GM12878 (cell line): ENCODE data around the gene NEGR1. TPM values are rescaled to one million over a fixed set of nuclear protein-coding genes. Genes with fewer than 3 reads are reported as not detected.

Experiments used
- ATAC-seq: fragments of 200-7000 bp; cut with Tn5 transposase; 3 replicates; pipeline ENCODE4 v1.9.1; 2020; ENCODE audit warnings: mild to moderate bottlenecking, moderate library complexity
- BruUV-seq: library from RNA; stranded (reverse); fragments of 400-500 nt; replicated peaks from 2 replicates; lab custom pipeline; 2021; lab: Mats Ljungman, UMichigan
- CTCF ChIA-PET: fragments of 300-600 bp; sonication (Branson Sonifier 250); formaldehyde crosslinking; extraction: SDS; loops from one replicate; lab custom pipeline; 2021; ENCODE audit warnings: inconsistent platforms; lab: Yijun Ruan, JAX
- POLR2A ChIA-PET: fragments of 350-600 bp; formaldehyde crosslinking; extraction: SDS; loops from one replicate; lab custom pipeline; 2021; ENCODE audit warnings: inconsistent platforms; lab: Charles Lee
- RAD21 ChIA-PET: fragments of 300-600 bp; sonication (Branson Sonifier 250); formaldehyde crosslinking; loops from one replicate; lab custom pipeline; 2023; ENCODE audit warnings: antibody characterized with exemption; ENCODE audit not compliant: unreplicated experiment; lab: Charles Lee
- SMC1A ChIA-PET: fragments of 300-600 bp; sonication (Branson Sonifier 250); formaldehyde crosslinking; loops from one replicate; lab custom pipeline; 2023; ENCODE audit not compliant: unreplicated experiment, uncharacterized antibody; lab: Charles Lee
- DNase-seq: peaks from one replicate; pipeline ENCODE4 v3.0.0-alpha.2; 2011; ENCODE audit warnings: low read depth, low spot score
- FAIRE-seq: peaks from 3 replicates; lab custom pipeline; 2011; peaks lifted over from hg19 to GRCh38; lab: Jason Lieb, UNC
- H2AFZ ChIP-seq: 2 replicates; pipeline ENCODE4 v1.6.0; 2011; ENCODE audit warnings: low read depth, low read length, control low read depth; ENCODE audit not compliant: control insufficient read depth
- H3K27ac ChIP-seq: 2 replicates; pipeline ENCODE4 v1.5.1; 2011; ENCODE audit warnings: control low read depth; ENCODE audit not compliant: control insufficient read depth, insufficient read depth
- H3K27me3 ChIP-seq, 2 experiments: replicated peaks in 1 of 2; 2 replicates each; pipeline versions ENCODE4 v1.6.0 to v1.6.1; 2011; ENCODE audit warnings: low read length in 1 of 2; ENCODE audit not compliant: control insufficient read depth in 2 of 2, insufficient read depth in 2 of 2
- H3K36me3 ChIP-seq, 2 experiments: 2 replicates each; pipeline ENCODE4 v1.5.1; 2011; ENCODE audit warnings: low read length in 1 of 2; ENCODE audit not compliant: control insufficient read depth in 2 of 2, insufficient read depth in 2 of 2
- H3K4me1 ChIP-seq: 2 replicates; pipeline ENCODE4 v1.6.1; 2011; ENCODE audit warnings: mild to moderate bottlenecking, low read length, moderate library complexity, mixed read lengths; ENCODE audit not compliant: control insufficient read depth, insufficient read depth
- H3K4me2 ChIP-seq: 2 replicates; pipeline ENCODE4 v1.6.0; 2011; ENCODE audit warnings: control low read depth; ENCODE audit not compliant: control insufficient read depth, insufficient read depth
- H3K4me3 ChIP-seq: fragments of 200-600 bp; sonication (generic); 2 replicates; pipeline ENCODE4 v1.5.1; 2016
- H3K79me2 ChIP-seq: 2 replicates; pipeline ENCODE4 v1.6.0; 2011; ENCODE audit warnings: low read length; ENCODE audit not compliant: control insufficient read depth, insufficient read depth
- H3K9ac ChIP-seq: 2 replicates; pipeline ENCODE4 v1.8.0; 2011; ENCODE audit warnings: low read length, control low read depth, mixed read lengths; ENCODE audit not compliant: control insufficient read depth, insufficient read depth
- H3K9me3 ChIP-seq: replicated peaks from 3 replicates; pipeline ENCODE4 v1.5.1; 2011; ENCODE audit warnings: mild to moderate bottlenecking, low read length; ENCODE audit not compliant: control insufficient read depth, insufficient read depth
- H4K20me1 ChIP-seq: 2 replicates; pipeline ENCODE4 v1.6.0; 2011; ENCODE audit not compliant: control insufficient read depth, insufficient read depth
- MTA2 ChIP-seq: fragments of 450-650 bp; IDR thresholded peaks from 2 replicates; pipeline ENCODE4 v1.6.1; 2016; ENCODE audit warnings: low read depth, mild to moderate bottlenecking, moderate library complexity
- RAD21 ChIP-seq: IDR thresholded peaks from 2 replicates; pipeline ENCODE4 v1.6.1; 2011; ENCODE audit warnings: mild to moderate bottlenecking, low read depth, low read length, moderate library complexity; ENCODE audit not compliant: insufficient read depth
- SMC3 ChIP-seq: IDR thresholded peaks from 2 replicates; pipeline ENCODE4 v1.6.1; 2011; ENCODE audit warnings: low read length, improper control_type of control experiment, borderline replicate concordance
- WRNIP1 ChIP-seq: IDR thresholded peaks from 2 replicates; pipeline ENCODE4 v1.6.1; 2011; ENCODE audit warnings: low read depth, low read length, improper control_type of control experiment, borderline replicate concordance
- WGBS: methylation state at CpG from one replicate; pipeline ENCODE4 v1.1.6; 2016; ENCODE audit warnings: low lambda C conversion rate; ENCODE audit not compliant: insufficient replicate concordance, insufficient coverage; ENCODE audit errors: missing lambda C conversion rate; 5-methylcytosine and 5-hydroxymethylcytosine counted together
- in situ Hi-C: fragments of 300-500 bp; cut with MboI; formaldehyde crosslinking; loops from 9 replicates; pipeline ENCODE4 v1.14.3; 2018; ENCODE audit warnings: mixed read lengths
- intact Hi-C: fragments of 100-400 bp; cut with micrococcal nuclease; formaldehyde crosslinking; loops from one replicate; pipeline ENCODE4 v1.14.2; 2022; ENCODE audit not compliant: unreplicated experiment
- polyA plus RNA-seq, 11 experiments: library from polyadenylated mRNA; depleted of rRNA in 4 of 11; unstranded in 6 of 11; stranded (reverse) in 5 of 11; fragments of >200 nt; fragmentation: Nextera tagmentation in 4 of 11; fragmentation: Illumina TruSeq in 1 of 11; extraction: Ambion mirVana in 4 of 11; extraction: Trizol in 1 of 11; gene quantifications; 1 replicate in 1 of 11; 2 replicates in 10 of 11; pipeline versions ENCODE4 v1.2.1 to v1.2.3, GENCODE V29; 2011 to 2016; ENCODE audit warnings: inconsistent platforms in 2 of 11, missing spikeins in 2 of 11, low read depth in 1 of 11
- total RNA-seq, 4 experiments: library from RNA; depleted of rRNA in 3 of 4; stranded (reverse); fragments of >200 nt in 3 of 4; fragmentation: Illumina TruSeq in 1 of 4; extraction: Trizol in 1 of 4; gene quantifications; 2 replicates each; pipeline versions ENCODE4 v1.2.1 to v1.2.3, GENCODE V29; 2013 to 2021
- TF ChIP-seq, protein P1 (sequence below), 3 experiments: IDR thresholded peaks in 2 of 3; conservative IDR thresholded peaks in 1 of 3; 2 replicates each; pipeline ENCODE4 v1.5.1; 2011; ENCODE audit warnings: low read depth in 3 of 3, low read length in 3 of 3, mild to moderate bottlenecking in 3 of 3, control low read depth in 2 of 3, moderate library complexity in 2 of 3, inconsistent platforms in 1 of 3, mixed read lengths in 1 of 3; ENCODE audit not compliant: control insufficient read depth in 2 of 3, insufficient read depth in 1 of 3; ENCODE audit errors: extremely low read depth in 1 of 3

NEGR1 gene
- total and polyA plus RNA-seq, 10 of the 15 experiments (the other 5 are each of a cell fraction or from before 2014, with no cell fraction given), result under 0.01 to 0.03 (median 0.01) TPM; not detected in 7

GRCh38 chr1:72050551-72050950 is 231.8 kb downstream of the NEGR1 start:
- in situ Hi-C loops, result no loop called here
- Histone ChIP-seq H3K9me3 (no peaks in the 10 kb centered on the region), H3K4me3 (no peak overlapping the region), H3K4me1 (no peaks in the 10 kb centered on the region), H3K9ac (no peak overlapping the region), H3K27me3 (no peaks in the 10 kb centered on the region), H2AFZ (no peak overlapping the region), H4K20me1 (no peaks in the 10 kb centered on the region), H3K4me2 (no peak overlapping the region), H3K27ac (no peak overlapping the region), H3K79me2 (no peaks in the 10 kb centered on the region), H3K36me3 (no peaks in the 10 kb centered on the region)
- no peak for FAIRE-seq
- TF ChIP-seq WRNIP1, result no peak
- ChIA-PET POLR2A (no interaction called here), SMC1A (no interaction called here), CTCF (interaction anchor here (1.7 kb wide), 1 partner anchor 13 kb away, joined by 5 read pairs; no protein-coding TSS in a partner anchor), RAD21 (no interaction called here)
- no peak for DNase-seq
- ATAC-seq, result no peak
- BruUV-seq, result no TSS peak
- intact Hi-C loops, result no loop called here

DNA sequence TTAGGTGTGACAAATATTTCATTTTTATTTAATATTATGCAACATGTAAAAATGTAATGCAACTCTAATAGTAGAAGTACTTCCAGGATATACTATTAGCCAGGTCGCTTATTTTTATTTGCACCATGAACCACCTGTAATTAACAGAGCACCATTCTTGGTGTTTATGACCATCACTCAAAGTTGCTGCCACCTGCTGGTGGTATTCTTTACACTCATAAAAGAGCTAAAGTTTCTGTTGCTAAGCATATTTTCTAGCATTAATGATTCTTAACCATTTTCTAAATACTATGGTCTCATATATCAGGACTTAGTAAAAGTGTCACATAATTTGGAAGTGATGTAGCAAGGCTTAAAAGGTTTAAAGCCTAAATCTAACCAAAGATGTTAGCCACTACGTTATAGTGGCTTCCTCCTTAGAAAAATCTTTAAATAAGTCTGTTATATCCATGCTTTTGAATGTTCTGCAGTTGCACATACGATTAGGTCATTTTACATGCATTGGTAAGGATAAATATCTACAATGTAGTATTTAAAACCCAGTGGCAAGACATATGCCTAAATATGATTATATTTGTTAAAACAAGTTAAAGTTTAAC is 244.5 kb downstream of the NEGR1 start:
- no peaks in the 10 kb centered on the region for H3K36me3 ChIP-seq
- ATAC-seq, result peak; percentile 71
- DNase-seq, result no peak
- ChIA-PET SMC1A (interaction anchor here (0.6 to 1.5 kb wide), 11 partner anchors 9 to 1857 kb away, joined by 3 to 5 read pairs (median 3); no protein-coding TSS in a partner anchor), POLR2A (no interaction called here), RAD21 (interaction anchor here (0.5 to 1.5 kb wide), 5 partner anchors 43 to 841 kb away, joined by 3 to 6 read pairs (median 4); no protein-coding TSS in a partner anchor), CTCF (interaction anchor here (0.7 to 2.3 kb wide), 17 partner anchors 8 to 945 kb away, joined by 3 to 16 read pairs (median 4); no protein-coding TSS in a partner anchor)
- peak; percentile 75 for FAIRE-seq
- 0% methylated on average over 3 of the region's 3 CpGs for WGBS
- no peak overlapping the region for H3K9ac ChIP-seq
- intact Hi-C loops, result loop anchor here (1.0 to 5.0 kb wide), 3 partner anchors 450 to 946 kb away; no protein-coding TSS in a partner anchor
- in situ Hi-C loops, result loop anchor here (25.0 kb wide), 2 partner anchors 451 to 951 kb away; partner anchors contain the start of gene ZRANB2
- no peaks in the 10 kb centered on the region for H3K79me2 ChIP-seq
- no TSS peak for BruUV-seq
- H2AFZ ChIP-seq, result no peak overlapping the region
- peak; percentile 74 for TF ChIP-seq SMC3
- TF ChIP-seq, protein P1, sequence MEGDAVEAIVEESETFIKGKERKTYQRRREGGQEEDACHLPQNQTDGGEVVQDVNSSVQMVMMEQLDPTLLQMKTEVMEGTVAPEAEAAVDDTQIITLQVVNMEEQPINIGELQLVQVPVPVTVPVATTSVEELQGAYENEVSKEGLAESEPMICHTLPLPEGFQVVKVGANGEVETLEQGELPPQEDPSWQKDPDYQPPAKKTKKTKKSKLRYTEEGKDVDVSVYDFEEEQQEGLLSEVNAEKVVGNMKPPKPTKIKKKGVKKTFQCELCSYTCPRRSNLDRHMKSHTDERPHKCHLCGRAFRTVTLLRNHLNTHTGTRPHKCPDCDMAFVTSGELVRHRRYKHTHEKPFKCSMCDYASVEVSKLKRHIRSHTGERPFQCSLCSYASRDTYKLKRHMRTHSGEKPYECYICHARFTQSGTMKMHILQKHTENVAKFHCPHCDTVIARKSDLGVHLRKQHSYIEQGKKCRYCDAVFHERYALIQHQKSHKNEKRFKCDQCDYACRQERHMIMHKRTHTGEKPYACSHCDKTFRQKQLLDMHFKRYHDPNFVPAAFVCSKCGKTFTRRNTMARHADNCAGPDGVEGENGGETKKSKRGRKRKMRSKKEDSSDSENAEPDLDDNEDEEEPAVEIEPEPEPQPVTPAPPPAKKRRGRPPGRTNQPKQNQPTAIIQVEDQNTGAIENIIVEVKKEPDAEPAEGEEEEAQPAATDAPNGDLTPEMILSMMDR (IDR thresholded peaks at IDR 0.05 in 2 of 3, conservative IDR thresholded peaks at IDR 0.05 in 1 of 3; ENCODE audit: control insufficient read depth in 2 of 3, extremely low read depth in 1 of 3, insufficient read depth in 1 of 3, low read depth in 3 of 3, low read length in 3 of 3), result peak; percentile 42 to 58 (median 51); a peak in 5 of 6 replicates
- TF ChIP-seq MTA2, result no peak
- TF ChIP-seq RAD21, result peak; percentile 49
- H3K4me3 ChIP-seq, result no peak overlapping the region
- H3K27me3 ChIP-seq, result no peaks in the 10 kb centered on the region
- H4K20me1 ChIP-seq, result no peaks in the 10 kb centered on the region
- H3K4me1 ChIP-seq, result no peaks in the 10 kb centered on the region
- no peak overlapping the region for H3K27ac ChIP-seq
- no peaks in the 10 kb centered on the region for H3K9me3 ChIP-seq
- H3K4me2 ChIP-seq, result no peak overlapping the region
